Neural crest cell (in vitro differentiated cells): Measurements from ENCODE around the gene ALOX12B. TPM values are rescaled to one million over a fixed set of nuclear protein-coding genes. Genes with fewer than 3 reads are reported as not detected.

Source experiments
- DNase-seq: peaks from one replicate; pipeline ENCODE4 v3.0.0; 2021; ENCODE audit warnings: low read depth, mixed read lengths, low spot score
- H3K27ac Mint-ChIP-seq: one replicate; pipeline ENCODE4 v1.8.0; 2021; ENCODE audit warnings: mild to moderate bottlenecking, mixed read lengths; ENCODE audit not compliant: unreplicated experiment
- H3K27me3 Mint-ChIP-seq: 2 replicates; pipeline ENCODE4 v1.8.0; 2021; ENCODE audit warnings: low read depth, mild to moderate bottlenecking, mixed read lengths
- H3K36me3 Mint-ChIP-seq: 2 replicates; pipeline ENCODE4 v1.8.0; 2021; ENCODE audit warnings: low read depth, mild to moderate bottlenecking, mixed read lengths
- H3K4me1 Mint-ChIP-seq: 2 replicates; pipeline ENCODE4 v1.8.0; 2021; ENCODE audit warnings: mixed read lengths
- H3K4me3 Mint-ChIP-seq: one replicate; pipeline ENCODE4 v1.8.0; 2021; ENCODE audit warnings: mild to moderate bottlenecking, mixed read lengths
- H3K9me3 Mint-ChIP-seq: 2 replicates; pipeline ENCODE4 v1.8.0; 2021; ENCODE audit warnings: mixed read lengths
- CTCF ChIP-seq: fragments of 200-600 bp; sonication (generic); conservative IDR thresholded peaks from 2 replicates; pipeline ENCODE4 v1.5.0; 2021; ENCODE audit warnings: antibody characterized with exemption, mild to moderate bottlenecking
- total RNA-seq: library from RNA; stranded (reverse); gene quantifications from 2 replicates; pipeline ENCODE4 v1.2.1, GENCODE V29; 2021

The ALOX12B gene
- total RNA-seq, 1 donor from 2014 or later: not detected

- Mint-ChIP-seq H3K9me3 (no peaks in the 10 kb centered on the region), H3K4me1 (no peaks in the 10 kb centered on the region), H3K36me3 (no peaks in the 10 kb centered on the region), H3K4me3 (no peak overlapping the region), H3K27ac (no peak overlapping the region), H3K27me3 (peaks cover 46% of the 10 kb centered on the region)
- TF ChIP-seq CTCF: no peak
- DNase-seq: no peak
These were observed 9.0 kb upstream of the ALOX12B start for GRCh38 chr17:8096541-8096940.

GRCh38 chr17:8095361-8095760, 7.8 kb upstream of the ALOX12B start:
- no peak for DNase-seq
- Mint-ChIP-seq H3K27me3 (peaks cover 57% of the 10 kb centered on the region), H3K4me1 (no peaks in the 10 kb centered on the region), H3K27ac (no peak overlapping the region), H3K36me3 (no peaks in the 10 kb centered on the region), H3K9me3 (no peaks in the 10 kb centered on the region), H3K4me3 (no peak overlapping the region)
- TF ChIP-seq CTCF: no peak

GRCh38 chr17:8091033-8091687, 3.6 kb upstream of the ALOX12B start:
- Mint-ChIP-seq H3K36me3 (no peaks in the 10 kb centered on the region), H3K4me1 (no peaks in the 10 kb centered on the region), H3K9me3 (no peaks in the 10 kb centered on the region), H3K4me3 (no peak overlapping the region), H3K27me3 (peaks cover 76% of the 10 kb centered on the region), H3K27ac (no peak overlapping the region)
- TF ChIP-seq CTCF: no peak
- DNase-seq: no peak

- Mint-ChIP-seq H3K27ac (no peak overlapping the region), H3K9me3 (no peaks in the 10 kb centered on the region), H3K36me3 (no peaks in the 10 kb centered on the region), H3K4me3 (no peak overlapping the region), H3K4me1 (no peaks in the 10 kb centered on the region), H3K27me3 (peaks cover 70% of the 10 kb centered on the region)
- no peak for DNase-seq
- no peak for TF ChIP-seq CTCF
These were observed 2.2 kb upstream of the ALOX12B start for GRCh38 chr17:8089728-8090127.

- Mint-ChIP-seq H3K4me3 (no peak overlapping the region), H3K27ac (no peak overlapping the region), H3K9me3 (no peaks in the 10 kb centered on the region), H3K36me3 (no peaks in the 10 kb centered on the region), H3K27me3 (peaks cover 78% of the 10 kb centered on the region), H3K4me1 (no peaks in the 10 kb centered on the region)
- no peak for TF ChIP-seq CTCF
- no peak for DNase-seq
These were observed 375 bp upstream of the ALOX12B start for GRCh38 chr17:8087952-8088230.

GRCh38 chr17:8084250-8084649, 3.3 kb downstream of the ALOX12B start:
- Mint-ChIP-seq H3K36me3 (no peaks in the 10 kb centered on the region), H3K4me1 (no peaks in the 10 kb centered on the region), H3K4me3 (no peak overlapping the region), H3K27me3 (peaks cover 78% of the 10 kb centered on the region), H3K9me3 (no peaks in the 10 kb centered on the region), H3K27ac (no peak overlapping the region)
- no peak for TF ChIP-seq CTCF
- no peak for DNase-seq
